Nephron (organoid): Measurements from ENCODE around the gene CASP3.
"Not testable (repeated sequence)": the region's sequence is repeated elsewhere in the genome, so short reads cannot be mapped to it uniquely, and the experiment has no call there.

Experiments
- H3K27ac Mint-ChIP-seq, 3 experiments: 2 replicates each; pipeline ENCODE4 v1.8.0; 2020; ENCODE audit warnings: mixed read lengths in 3 of 3, mild to moderate bottlenecking in 2 of 3, moderate library complexity in 1 of 3
- H3K27me3 Mint-ChIP-seq: 2 replicates; pipeline ENCODE4 v1.8.0; 2021; ENCODE audit warnings: low read depth, mild to moderate bottlenecking, moderate library complexity, mixed read lengths
- H3K36me3 Mint-ChIP-seq: 2 replicates; pipeline ENCODE4 v1.8.0; 2020; ENCODE audit warnings: low read depth, mixed read lengths
- H3K4me1 Mint-ChIP-seq: 2 replicates; pipeline ENCODE4 v1.8.0; 2020; ENCODE audit warnings: mixed read lengths
- H3K4me3 Mint-ChIP-seq, 3 experiments: 2 replicates each; pipeline ENCODE4 v1.8.0; 2020; ENCODE audit warnings: mild to moderate bottlenecking in 3 of 3, mixed read lengths in 3 of 3, moderate library complexity in 2 of 3
- H3K9me3 Mint-ChIP-seq: 2 replicates; pipeline ENCODE4 v1.8.0; 2020; ENCODE audit warnings: mixed read lengths
- TF ChIP-seq, protein P1 (sequence below), 3 experiments: fragments of 200-600 bp; sonication (generic); IDR thresholded peaks; one replicate each; pipeline ENCODE4 v1.5.0; 2021; ENCODE audit warnings: antibody characterized with exemption in 3 of 3; ENCODE audit not compliant: unreplicated experiment in 3 of 3

The CASP3 gene

DNA sequence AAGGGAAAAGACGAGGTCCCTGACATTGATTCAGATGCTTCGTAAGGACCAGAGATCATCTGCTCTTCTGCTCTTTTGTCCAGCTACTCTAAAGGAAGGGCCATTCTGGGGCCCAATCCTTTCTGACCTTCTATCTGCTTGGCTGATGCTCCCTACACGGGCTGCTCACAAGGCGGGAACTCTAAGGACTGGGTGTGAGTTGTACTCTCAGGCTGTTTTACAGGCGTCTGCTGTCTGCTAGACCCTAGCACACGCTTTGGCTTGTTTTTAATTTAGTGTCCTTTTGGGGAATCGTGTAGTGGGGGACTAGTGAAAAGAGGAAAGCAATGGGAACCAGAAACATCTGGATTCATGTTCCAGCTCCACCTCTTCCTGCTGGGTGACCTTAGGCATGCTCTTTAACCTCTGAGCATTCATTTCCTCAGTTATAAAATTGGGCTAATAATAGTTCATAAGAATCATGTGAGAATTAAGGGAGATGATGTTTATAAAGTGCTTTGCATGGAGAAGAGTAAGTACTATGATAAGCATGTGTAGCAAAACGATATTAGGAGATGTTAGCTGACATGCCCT, 53.1 kb downstream of the CASP3 start:
- H3K36me3 Mint-ChIP-seq: no peaks in the 10 kb centered on the region
- H3K4me1 Mint-ChIP-seq: peaks cover 5% of the 10 kb centered on the region
- peaks cover 3% of the 10 kb centered on the region for H3K9me3 Mint-ChIP-seq
- H3K27ac Mint-ChIP-seq: no peak overlapping the region
- peaks cover 12% of the 10 kb centered on the region for H3K27me3 Mint-ChIP-seq
- H3K4me3 Mint-ChIP-seq: no peak overlapping the region
- TF ChIP-seq, protein P1, sequence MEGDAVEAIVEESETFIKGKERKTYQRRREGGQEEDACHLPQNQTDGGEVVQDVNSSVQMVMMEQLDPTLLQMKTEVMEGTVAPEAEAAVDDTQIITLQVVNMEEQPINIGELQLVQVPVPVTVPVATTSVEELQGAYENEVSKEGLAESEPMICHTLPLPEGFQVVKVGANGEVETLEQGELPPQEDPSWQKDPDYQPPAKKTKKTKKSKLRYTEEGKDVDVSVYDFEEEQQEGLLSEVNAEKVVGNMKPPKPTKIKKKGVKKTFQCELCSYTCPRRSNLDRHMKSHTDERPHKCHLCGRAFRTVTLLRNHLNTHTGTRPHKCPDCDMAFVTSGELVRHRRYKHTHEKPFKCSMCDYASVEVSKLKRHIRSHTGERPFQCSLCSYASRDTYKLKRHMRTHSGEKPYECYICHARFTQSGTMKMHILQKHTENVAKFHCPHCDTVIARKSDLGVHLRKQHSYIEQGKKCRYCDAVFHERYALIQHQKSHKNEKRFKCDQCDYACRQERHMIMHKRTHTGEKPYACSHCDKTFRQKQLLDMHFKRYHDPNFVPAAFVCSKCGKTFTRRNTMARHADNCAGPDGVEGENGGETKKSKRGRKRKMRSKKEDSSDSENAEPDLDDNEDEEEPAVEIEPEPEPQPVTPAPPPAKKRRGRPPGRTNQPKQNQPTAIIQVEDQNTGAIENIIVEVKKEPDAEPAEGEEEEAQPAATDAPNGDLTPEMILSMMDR (IDR thresholded peaks at IDR 0.05; ENCODE audit: unreplicated experiment in 3 of 3): no peak

DNA sequence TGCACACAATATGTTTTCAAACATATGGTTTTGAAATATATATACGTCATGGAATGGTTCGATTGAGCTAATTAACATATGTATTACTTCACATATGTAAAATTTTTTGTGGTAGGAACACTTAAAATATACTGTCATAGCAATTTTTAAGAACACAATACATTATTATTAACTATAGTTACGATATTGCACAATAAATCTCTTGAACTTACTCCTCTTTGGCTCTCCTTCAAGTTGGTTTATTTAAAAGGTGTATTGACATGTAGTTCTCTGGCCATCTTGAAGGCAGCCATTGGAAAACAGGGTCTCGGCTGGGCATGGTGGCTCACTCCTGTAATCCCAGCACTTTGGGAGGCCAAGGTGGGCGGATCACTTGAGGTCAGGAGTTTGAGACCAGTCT, 53.8 kb downstream of the CASP3 start:
- peaks cover 12% of the 10 kb centered on the region for H3K27me3 Mint-ChIP-seq
- H3K36me3 Mint-ChIP-seq: no peaks in the 10 kb centered on the region
- TF ChIP-seq, protein P1 (IDR thresholded peaks at IDR 0.05; ENCODE audit: unreplicated experiment in 3 of 3): no peak

DNA sequence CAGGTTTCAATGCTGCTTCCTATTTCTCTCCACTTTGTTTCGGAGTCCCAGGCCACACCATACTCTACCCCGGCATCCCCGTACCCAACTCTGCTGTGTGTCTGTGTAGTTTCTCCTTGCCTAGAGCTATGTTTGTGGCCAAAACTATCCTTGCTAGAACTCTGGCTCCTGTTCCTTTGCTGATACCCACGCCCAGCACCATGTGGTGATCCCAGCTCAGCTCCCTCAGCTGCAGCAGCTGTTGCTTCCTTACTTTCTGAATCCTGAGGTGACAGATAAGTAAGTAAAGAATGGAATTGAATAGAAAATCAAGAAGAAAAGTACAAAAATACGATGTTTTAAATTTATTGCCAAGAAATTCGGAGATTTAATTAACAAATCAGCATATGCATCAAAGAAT, 55.8 kb downstream of the CASP3 start:
- Mint-ChIP-seq H3K4me3 (no peak overlapping the region), H3K9me3 (peaks cover 3% of the 10 kb centered on the region), H3K27me3 (peaks cover 3% of the 10 kb centered on the region), H3K27ac (no peak overlapping the region), H3K36me3 (no peaks in the 10 kb centered on the region), H3K4me1 (peaks cover 5% of the 10 kb centered on the region)
- TF ChIP-seq, protein P1 (IDR thresholded peaks at IDR 0.05; ENCODE audit: unreplicated experiment in 3 of 3): no peak

More for the DNA sequence above, 53.8 kb downstream of the CASP3 start:
- Mint-ChIP-seq H3K9me3 (peaks cover 3% of the 10 kb centered on the region), H3K4me1 (peaks cover 5% of the 10 kb centered on the region), H3K4me3 (no peak overlapping the region), H3K27ac (no peak overlapping the region)

DNA sequence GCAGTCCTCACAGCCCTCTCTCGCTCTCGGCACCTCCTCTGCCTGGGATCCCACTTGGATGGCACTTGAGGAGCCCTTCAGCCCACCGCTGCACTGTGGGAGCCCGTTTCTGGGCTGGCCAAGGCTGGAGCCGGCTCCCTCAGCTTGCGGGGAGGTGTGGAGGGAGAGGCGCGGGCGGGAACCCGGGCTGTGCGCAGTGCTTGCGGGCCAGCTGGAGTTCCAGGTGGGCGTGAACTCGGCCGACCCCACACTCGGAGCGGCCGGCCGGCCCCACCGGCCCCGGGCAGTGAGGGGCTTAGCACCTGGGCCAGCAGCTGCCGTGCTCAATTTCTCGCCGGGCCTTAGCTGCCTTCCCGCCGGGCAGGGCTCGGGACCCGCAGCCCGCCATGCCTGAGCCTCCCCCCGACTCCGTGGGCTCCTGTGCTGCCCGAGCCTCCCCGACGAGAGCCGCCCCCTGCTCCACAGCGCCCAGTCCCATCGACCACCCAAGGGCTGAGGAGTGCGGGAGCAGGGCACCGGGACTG, 57.4 kb downstream of the CASP3 start:
- not testable (repeated sequence) for H3K4me1 Mint-ChIP-seq, H3K9me3 Mint-ChIP-seq, H3K27ac Mint-ChIP-seq, H3K36me3 Mint-ChIP-seq, H3K4me3 Mint-ChIP-seq, H3K27me3 Mint-ChIP-seq

DNA sequence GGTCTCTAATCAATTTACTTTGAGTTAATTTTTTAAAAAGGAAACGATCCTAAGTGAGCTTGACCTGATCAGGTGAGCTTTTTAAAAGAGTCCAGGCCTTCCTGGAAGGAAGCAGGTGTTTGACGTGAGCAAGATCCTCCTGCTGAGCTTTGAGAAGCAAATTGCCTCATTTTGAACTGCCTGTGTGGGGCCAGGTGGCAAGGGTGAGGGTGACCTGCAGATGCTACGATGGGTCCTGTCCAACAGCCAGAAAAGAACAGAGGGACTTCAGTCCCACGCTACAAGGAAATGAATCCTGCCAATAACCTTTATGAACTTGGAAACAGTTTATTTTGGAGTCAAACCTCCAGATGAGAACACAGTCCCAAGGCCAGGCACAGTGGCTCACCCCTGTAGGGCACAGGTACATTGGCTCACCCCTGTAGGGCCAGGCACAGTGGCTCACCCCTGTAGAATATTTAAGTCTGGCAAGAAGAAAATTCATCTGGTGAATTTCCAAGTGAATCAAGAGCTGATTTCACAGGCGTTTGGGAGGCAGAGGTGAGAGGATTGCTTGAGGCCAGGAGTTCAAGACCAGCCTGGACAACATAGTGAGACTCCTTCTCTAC, 58.1 kb downstream of the CASP3 start:
- H3K27ac Mint-ChIP-seq: no peak overlapping the region

DNA sequence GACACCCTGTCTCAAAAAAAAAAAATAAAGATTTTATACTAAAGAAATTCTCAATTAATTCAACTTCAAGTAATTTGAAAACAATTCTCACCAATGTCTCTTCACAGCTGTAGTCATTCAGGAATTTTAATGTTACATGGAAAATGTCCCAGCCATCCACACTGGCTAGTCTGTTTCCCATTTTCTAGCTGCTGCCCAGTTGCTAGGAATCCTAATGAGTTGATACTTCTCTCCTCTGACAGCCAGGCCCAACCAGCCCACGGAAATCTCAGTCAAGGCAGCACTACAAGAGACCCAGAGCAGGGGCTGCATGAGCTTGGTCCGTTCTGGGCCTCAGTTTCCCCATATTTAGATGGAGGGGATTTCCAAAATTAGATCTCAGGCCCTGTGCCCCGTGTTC, 59.1 kb downstream of the CASP3 start:
- TF ChIP-seq, protein P1 (IDR thresholded peaks at IDR 0.05; ENCODE audit: unreplicated experiment in 3 of 3): no peak
- Mint-ChIP-seq H3K4me3 (no peak overlapping the region), H3K27me3 (peaks cover 3% of the 10 kb centered on the region), H3K9me3 (peaks cover 3% of the 10 kb centered on the region), H3K4me1 (peaks cover 5% of the 10 kb centered on the region), H3K27ac (no peak overlapping the region), H3K36me3 (no peaks in the 10 kb centered on the region)

More for the DNA sequence above, 58.1 kb downstream of the CASP3 start:
- H3K4me1 Mint-ChIP-seq: peaks cover 5% of the 10 kb centered on the region
- H3K9me3 Mint-ChIP-seq: peaks cover 3% of the 10 kb centered on the region
- H3K36me3 Mint-ChIP-seq: no peaks in the 10 kb centered on the region
- TF ChIP-seq, protein P1 (IDR thresholded peaks at IDR 0.05; ENCODE audit: unreplicated experiment in 3 of 3): no peak
- no peak overlapping the region for H3K4me3 Mint-ChIP-seq
- peaks cover 3% of the 10 kb centered on the region for H3K27me3 Mint-ChIP-seq
